Measurements from ENCODE around the gene ALDH8A1. TPM values are rescaled to one million over a fixed set of nuclear protein-coding genes. Genes with fewer than 3 reads are reported as not detected.
"Not testable (repeated sequence)": the region's sequence is repeated elsewhere in the genome, so short reads cannot be mapped to it uniquely, and the experiment has no call there.

Gene ALDH8A1
- total RNA-seq, 2 donors from 2014 or later = 1.3 to 3.4 TPM

DNA sequence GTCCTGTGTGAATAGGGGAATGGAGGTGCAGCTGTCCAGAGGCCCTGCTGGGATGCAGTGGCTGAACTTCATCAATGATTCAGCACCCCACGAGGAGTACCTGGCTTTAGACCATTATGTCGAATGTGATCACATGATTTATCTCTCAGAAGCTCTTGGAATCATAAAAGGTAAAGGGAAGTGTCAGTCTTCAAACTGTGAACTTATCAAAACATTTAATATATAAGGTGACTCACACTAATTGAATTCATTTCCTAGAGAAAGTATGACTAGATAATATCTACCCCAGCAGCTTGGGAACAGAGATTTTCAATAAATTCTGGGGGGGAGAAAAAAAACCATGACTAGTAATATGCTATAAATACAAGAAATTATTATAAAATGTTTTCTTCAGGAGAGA lies 29.5 kb downstream of the ALDH8A1 start:
- Mint-ChIP-seq H3K36me3 (ENCODE audit: low read depth) (peaks cover 6% of the 10 kb centered on the region), H3K4me3 (no peak overlapping the region), H3K27me3 (peaks cover 21% of the 10 kb centered on the region), H3K4me1 (no peaks in the 10 kb centered on the region), H3K27ac (no peak overlapping the region)
- ATAC-seq = no peak
- no peak for DNase-seq
- no peaks in the 10 kb centered on the region for H3K9me3 ChIP-seq (ENCODE audit: control insufficient read depth, low read length, poor library complexity, severe bottlenecking)

DNA sequence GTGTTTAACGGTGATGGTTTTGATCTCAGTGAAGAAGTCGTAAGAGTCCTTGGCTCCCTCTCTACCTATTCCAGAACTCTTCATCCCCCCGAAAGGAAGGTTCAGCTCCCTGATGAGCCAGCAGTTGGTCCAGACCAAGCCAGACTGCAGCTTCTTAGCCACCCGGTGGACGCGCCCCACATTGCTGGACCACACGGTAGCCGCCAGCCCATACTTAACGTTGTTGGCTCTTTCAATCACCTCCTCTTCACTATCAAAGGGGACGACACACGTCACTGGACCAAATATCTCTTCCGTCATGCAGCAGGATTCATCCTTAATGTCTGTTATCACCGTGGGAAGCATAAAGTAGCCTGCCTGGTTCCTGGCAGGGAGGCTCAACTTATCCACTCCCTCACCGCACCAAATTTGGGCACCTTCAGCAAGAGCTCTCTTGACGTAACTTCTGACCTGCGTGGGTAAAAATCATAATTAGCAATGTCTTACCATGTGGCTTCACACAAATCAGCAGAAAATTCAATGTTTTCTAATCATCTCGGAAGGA lies 31.4 kb downstream of the ALDH8A1 start:
- Mint-ChIP-seq H3K4me3 (no peak overlapping the region), H3K27me3 (peaks cover 21% of the 10 kb centered on the region), H3K36me3 (ENCODE audit: low read depth) (peaks cover 6% of the 10 kb centered on the region), H3K27ac (no peak overlapping the region), H3K4me1 (no peaks in the 10 kb centered on the region)
- DNase-seq (no peak), ATAC-seq (no peak)
- H3K9me3 ChIP-seq (ENCODE audit: control insufficient read depth, low read length, poor library complexity, severe bottlenecking) = no peaks in the 10 kb centered on the region

DNA sequence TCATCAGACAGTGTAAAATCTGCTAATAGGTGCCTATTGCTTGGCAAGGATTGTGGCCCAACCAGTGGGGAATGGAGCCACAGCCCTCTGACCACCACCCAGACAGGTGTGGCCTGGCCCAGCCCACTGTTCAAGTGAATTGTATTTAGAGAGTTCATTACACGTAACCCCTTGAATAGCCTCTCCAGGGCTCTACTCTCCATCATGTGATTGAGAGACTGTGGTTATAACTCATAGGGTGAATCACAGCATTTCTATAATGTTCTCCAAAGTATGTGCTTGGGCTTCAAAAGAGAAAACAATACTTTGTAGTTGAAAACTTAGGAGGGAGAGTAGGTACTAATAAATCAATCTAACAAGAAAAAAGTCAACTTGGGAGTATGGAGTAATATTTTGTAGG lies 38.4 kb downstream of the ALDH8A1 start:
- Mint-ChIP-seq H3K27ac (no peak overlapping the region), H3K4me1 (no peaks in the 10 kb centered on the region), H3K36me3 (ENCODE audit: low read depth) (peaks cover 3% of the 10 kb centered on the region), H3K27me3 (peaks cover 23% of the 10 kb centered on the region), H3K4me3 (no peak overlapping the region)
- DNase-seq = no peak
- no peak for ATAC-seq
- no peaks in the 10 kb centered on the region for H3K9me3 ChIP-seq (ENCODE audit: control insufficient read depth, low read length, poor library complexity, severe bottlenecking)

DNA sequence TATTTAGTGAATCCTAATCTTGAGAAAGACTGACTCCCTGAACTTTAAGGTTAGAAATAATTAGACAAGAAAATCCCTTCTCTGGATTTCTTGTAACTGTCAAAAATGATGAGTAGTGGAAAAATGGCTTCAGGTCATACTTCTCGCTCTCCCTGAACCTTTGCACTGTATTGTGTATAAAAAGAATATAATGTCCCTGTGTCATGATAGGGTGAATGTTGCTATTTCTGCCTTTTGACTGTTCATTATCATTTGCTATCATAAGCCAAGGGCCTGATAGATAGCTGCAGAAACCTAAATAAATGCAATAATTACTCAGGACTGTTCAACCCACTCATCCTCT lies 39.3 kb downstream of the ALDH8A1 start:
- Mint-ChIP-seq H3K4me1 (no peaks in the 10 kb centered on the region), H3K4me3 (no peak overlapping the region), H3K27ac (no peak overlapping the region), H3K36me3 (ENCODE audit: low read depth) (peaks cover 2% of the 10 kb centered on the region), H3K27me3 (peaks cover 13% of the 10 kb centered on the region)
- no peak for ATAC-seq
- no peaks in the 10 kb centered on the region for H3K9me3 ChIP-seq (ENCODE audit: control insufficient read depth, low read length, poor library complexity, severe bottlenecking)
- no peak for DNase-seq

DNA sequence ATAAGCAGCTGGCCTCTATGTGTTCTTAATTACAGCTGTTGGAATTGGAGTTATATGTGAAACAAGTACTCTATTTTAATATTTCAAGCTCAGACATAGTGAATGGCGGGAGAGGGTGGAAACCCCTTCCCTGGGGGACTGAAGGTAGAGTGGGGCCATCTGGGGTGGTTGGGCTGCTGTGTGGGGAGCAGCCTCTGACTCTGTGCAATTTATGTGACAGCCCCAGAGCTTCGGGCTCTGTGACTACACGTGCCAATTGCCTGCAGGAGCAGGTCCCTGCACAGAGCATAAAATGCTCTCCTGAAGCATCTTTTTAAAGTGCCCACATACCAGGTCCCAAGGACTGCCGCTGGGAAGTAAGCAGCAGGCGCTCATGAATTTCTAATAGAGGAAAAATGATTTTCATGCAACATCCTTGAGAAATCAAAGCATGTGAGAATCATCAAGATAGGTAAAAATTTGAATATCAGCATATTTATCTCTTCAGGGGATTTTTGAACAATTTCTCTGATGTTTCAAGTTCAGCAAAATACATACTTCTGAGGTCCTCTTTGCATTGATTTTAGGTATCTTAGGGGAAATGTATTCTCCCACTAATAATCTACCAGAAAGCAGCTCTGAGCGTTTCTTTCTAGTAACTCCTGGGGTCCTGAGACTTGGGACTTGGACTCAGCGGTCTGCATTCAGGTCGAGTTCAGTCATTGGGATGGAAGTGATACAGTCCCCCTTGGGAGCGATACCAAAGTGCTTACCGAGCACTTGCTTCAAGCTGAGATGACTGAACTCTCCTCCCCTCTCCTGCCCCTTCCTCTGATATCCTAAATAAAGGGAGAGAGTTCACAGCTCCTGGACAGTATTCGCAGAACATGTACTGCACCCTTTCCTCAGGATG lies 40.0 kb downstream of the ALDH8A1 start:
- Mint-ChIP-seq H3K4me3 (no peak overlapping the region), H3K36me3 (ENCODE audit: low read depth) (peaks cover 2% of the 10 kb centered on the region), H3K27me3 (peaks cover 11% of the 10 kb centered on the region), H3K27ac (no peak overlapping the region), H3K4me1 (no peaks in the 10 kb centered on the region)
- ATAC-seq (no peak), DNase-seq (no peak)
- H3K9me3 ChIP-seq (ENCODE audit: control insufficient read depth, low read length, poor library complexity, severe bottlenecking) = no peaks in the 10 kb centered on the region

DNA sequence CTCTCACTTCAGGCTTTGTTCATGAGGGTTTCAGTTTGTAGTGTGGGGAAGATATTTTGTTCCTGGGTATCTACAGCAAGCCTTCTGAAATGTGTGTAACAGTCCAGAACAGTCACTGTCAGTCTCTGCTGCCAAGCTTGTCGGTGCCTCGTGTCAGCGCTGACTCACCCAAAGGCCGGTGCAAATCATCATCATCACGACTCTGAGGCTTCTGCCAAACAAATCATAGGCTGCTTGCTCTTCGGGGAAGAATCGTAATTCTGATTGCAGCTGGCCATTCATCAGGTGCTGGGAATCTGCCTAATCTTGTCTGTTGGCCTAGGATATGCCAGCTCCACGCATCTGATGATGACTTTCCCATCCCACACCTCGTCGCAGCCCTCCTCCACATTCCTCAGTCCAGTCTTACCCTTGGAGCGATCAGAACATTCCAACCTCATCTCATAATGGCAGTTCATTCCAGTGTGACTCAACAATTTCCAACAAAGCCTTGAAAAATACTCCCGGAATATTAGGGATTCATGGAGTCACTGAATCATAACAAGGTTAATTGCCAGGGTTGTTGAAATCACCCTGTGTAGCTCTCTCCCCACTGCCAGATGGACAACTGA lies 40.9 kb downstream of the ALDH8A1 start:
- H3K9me3 ChIP-seq (ENCODE audit: control insufficient read depth, low read length, poor library complexity, severe bottlenecking) = no peaks in the 10 kb centered on the region
- Mint-ChIP-seq H3K27ac (no peak overlapping the region), H3K27me3 (peaks cover 11% of the 10 kb centered on the region), H3K4me1 (no peaks in the 10 kb centered on the region), H3K36me3 (ENCODE audit: low read depth) (peaks cover 2% of the 10 kb centered on the region), H3K4me3 (no peak overlapping the region)
- no peak for ATAC-seq
- DNase-seq = no peak

DNA sequence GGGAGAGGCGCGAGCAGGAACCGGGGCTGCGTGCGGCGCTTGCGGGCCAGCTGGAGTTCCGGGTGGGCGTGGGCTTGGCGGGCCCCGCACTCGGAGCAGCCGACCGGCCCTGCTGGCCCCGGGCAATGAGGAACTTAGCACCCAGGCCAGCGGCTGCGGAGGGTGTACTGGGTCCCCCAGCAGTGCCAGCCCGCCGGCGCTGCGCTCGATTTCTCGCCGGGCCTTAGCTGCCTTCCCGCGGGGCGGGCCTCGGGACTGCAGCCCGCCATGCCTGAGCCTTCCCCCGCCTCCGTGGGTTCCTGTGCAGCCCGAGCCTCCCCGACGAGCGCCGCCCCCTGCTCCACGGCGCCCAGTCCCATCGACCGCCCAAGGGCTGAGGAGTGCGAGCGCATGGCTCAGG lies 45.2 kb downstream of the ALDH8A1 start:
- H3K4me3 Mint-ChIP-seq; H3K36me3 Mint-ChIP-seq (ENCODE audit: low read depth); H3K4me1 Mint-ChIP-seq; DNase-seq; ATAC-seq; H3K9me3 ChIP-seq (ENCODE audit: control insufficient read depth, low read length, poor library complexity, severe bottlenecking); H3K27ac Mint-ChIP-seq: not testable (repeated sequence)
- H3K27me3 Mint-ChIP-seq = peaks cover 10% of the 10 kb centered on the region

DNA sequence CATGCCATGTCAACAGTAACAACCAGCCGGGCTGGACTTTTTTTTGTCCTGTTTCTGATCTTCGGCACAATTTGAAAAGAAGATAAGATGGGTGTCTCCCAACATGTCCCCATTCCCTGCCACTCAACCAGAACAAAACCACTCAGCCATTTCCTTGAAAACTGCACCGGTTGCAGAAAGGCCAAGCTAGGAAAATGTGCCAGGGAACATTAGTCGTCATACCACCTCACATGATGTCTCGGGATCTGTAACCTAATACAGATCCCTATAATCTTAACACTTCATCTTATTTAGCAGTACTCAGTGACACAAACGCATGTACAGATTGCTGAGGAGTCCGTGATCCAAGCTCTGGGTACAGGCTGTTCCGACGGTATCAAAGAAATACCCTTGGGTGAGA lies 46.5 kb downstream of the ALDH8A1 start:
- Mint-ChIP-seq H3K4me3 (no peak overlapping the region), H3K27me3 (no peaks in the 10 kb centered on the region), H3K27ac (no peak overlapping the region), H3K36me3 (ENCODE audit: low read depth) (no peaks in the 10 kb centered on the region), H3K4me1 (no peaks in the 10 kb centered on the region)
- no peaks in the 10 kb centered on the region for H3K9me3 ChIP-seq (ENCODE audit: control insufficient read depth, low read length, poor library complexity, severe bottlenecking)
- DNase-seq (no peak), ATAC-seq (no peak)

DNA sequence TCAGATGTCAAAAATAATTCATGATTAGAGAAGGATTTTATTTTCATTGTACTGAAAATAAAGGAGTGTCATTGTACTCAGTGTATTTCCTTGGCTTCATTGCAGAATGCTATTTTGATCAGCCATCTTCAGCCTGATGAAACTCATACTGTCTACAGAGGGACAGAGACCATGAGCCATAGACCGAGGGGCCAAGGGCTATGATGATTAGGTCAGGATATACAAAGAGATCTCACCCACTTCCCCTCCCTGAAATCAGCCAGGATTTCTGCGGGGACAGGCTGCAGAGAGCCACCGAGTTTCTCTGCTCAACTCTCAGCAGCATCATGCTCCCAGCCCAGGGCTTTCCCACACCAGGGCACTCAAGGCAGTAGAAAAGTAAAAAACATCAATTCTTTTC lies 47.0 kb downstream of the ALDH8A1 start:
- ATAC-seq = no peak
- no peak for DNase-seq
- H3K9me3 ChIP-seq (ENCODE audit: control insufficient read depth, low read length, poor library complexity, severe bottlenecking) = no peaks in the 10 kb centered on the region
- Mint-ChIP-seq H3K27ac (no peak overlapping the region), H3K4me3 (no peak overlapping the region), H3K36me3 (ENCODE audit: low read depth) (no peaks in the 10 kb centered on the region), H3K4me1 (no peaks in the 10 kb centered on the region), H3K27me3 (no peaks in the 10 kb centered on the region)

DNA sequence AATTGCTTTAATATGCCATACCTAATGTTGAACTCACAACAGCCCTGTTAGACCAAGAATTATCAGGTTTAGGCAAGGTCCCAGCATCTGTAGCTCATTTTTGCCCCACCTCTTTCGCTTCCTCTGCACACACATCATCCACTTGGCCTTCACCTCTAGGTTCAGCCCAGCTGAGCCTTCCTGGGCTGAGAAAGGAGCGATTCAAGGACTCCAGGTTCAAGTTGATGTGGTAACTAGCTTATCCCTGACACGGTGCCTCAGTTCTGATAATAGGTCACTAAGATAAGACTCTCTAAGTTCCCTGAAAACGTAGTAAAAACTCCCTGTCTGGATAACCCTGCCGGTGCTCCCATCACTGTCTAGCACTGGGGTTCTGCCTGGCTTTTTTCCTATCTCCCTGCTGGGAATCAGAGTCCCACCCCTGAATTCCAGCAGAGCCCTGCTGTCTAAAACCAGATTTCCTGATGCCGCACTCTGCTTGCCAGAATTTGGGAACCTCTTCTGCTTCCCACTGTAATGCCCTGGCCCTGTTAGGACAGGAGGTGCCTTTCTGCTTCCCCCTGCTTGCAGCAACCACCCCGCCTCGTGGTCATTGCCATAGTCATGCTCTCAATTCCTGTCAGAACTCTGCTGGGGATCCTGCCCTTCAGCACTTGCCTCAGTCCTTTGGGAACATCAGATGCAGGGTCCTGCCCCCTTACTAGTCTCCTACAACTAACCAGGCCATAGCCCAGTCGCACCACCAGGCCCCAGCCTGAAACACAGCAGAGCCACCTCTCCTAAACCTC lies 47.6 kb downstream of the ALDH8A1 start:
- H3K4me1 Mint-ChIP-seq = no peaks in the 10 kb centered on the region
- no peak for ATAC-seq
- H3K4me3 Mint-ChIP-seq = no peak overlapping the region
- no peaks in the 10 kb centered on the region for H3K9me3 ChIP-seq (ENCODE audit: control insufficient read depth, low read length, poor library complexity, severe bottlenecking)
- no peak for DNase-seq
- no peak overlapping the region for H3K27ac Mint-ChIP-seq
- no peaks in the 10 kb centered on the region for H3K27me3 Mint-ChIP-seq
- no peaks in the 10 kb centered on the region for H3K36me3 Mint-ChIP-seq (ENCODE audit: low read depth)

DNA sequence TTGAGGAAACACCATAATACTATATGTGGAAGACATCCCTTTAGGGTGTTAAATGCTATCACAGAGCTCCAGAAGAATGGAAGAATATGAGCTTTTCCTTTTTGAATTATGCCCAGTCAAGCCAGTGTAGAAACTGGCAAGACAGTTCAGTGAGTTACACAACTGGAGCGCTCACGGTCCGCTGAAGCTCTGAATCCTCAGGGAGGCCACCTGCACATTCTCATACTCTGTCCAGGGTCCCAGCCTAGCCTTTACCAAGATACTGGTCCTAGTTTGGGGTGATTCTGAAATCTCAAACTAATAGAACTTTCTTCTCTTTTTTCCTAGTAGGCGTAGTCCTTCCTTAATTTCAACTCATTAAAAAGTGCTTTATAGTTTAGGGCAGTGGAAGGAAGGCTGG lies 51.3 kb downstream of the ALDH8A1 start:
- Mint-ChIP-seq H3K36me3 (ENCODE audit: low read depth) (no peaks in the 10 kb centered on the region), H3K4me1 (no peaks in the 10 kb centered on the region), H3K4me3 (no peak overlapping the region), H3K27ac (no peak overlapping the region), H3K27me3 (peaks cover 16% of the 10 kb centered on the region)
- no peaks in the 10 kb centered on the region for H3K9me3 ChIP-seq (ENCODE audit: control insufficient read depth, low read length, poor library complexity, severe bottlenecking)
- no peak for DNase-seq
- no peak for ATAC-seq

DNA sequence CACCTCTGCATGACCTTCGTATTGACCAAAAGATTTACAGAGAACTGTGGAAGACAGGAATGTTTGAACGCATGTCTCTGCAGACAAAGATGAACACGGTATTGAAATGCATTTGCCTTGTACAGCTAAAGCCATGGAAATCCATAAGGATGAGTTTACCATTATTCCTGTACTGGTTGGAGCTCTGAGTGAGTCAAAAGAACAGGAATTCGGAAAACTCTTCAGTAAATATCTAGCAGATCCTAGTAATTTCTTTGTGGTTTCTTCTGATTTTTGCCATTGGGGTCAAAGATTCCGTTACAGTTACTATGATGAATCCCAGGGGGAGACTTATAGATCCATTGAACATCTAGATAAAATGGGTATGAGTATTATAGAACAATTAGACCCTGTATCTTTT lies 51.7 kb downstream of the ALDH8A1 start:
- ATAC-seq; H3K27ac Mint-ChIP-seq; H3K4me3 Mint-ChIP-seq; H3K36me3 Mint-ChIP-seq (ENCODE audit: low read depth); DNase-seq; H3K9me3 ChIP-seq (ENCODE audit: control insufficient read depth, low read length, poor library complexity, severe bottlenecking); H3K4me1 Mint-ChIP-seq: not testable (repeated sequence)
- peaks cover 19% of the 10 kb centered on the region for H3K27me3 Mint-ChIP-seq

DNA sequence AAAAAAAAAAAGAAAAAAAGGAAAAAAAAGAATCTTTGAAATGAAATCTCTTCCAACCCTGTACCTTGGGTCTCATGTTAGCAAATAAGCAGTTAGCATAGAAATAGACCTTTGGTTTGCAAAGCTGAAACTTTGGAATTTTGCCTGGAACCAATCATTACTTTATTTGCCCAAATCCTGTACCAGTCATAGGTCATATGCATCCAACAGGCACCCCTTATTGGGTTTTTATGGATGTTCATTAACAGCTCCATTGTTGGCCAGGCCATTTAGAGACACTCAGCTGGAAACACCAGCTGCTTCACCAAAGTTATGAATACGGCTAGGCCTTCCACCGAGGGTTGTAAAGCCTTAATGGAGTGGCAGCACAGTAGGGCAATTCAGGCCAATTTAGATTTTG lies 53.0 kb downstream of the ALDH8A1 start:
- no peak for ATAC-seq
- no peaks in the 10 kb centered on the region for H3K4me1 Mint-ChIP-seq
- no peaks in the 10 kb centered on the region for H3K36me3 Mint-ChIP-seq (ENCODE audit: low read depth)
- peaks cover 19% of the 10 kb centered on the region for H3K27me3 Mint-ChIP-seq
- no peak overlapping the region for H3K27ac Mint-ChIP-seq
- no peaks in the 10 kb centered on the region for H3K9me3 ChIP-seq (ENCODE audit: control insufficient read depth, low read length, poor library complexity, severe bottlenecking)
- DNase-seq = no peak
- H3K4me3 Mint-ChIP-seq = no peak overlapping the region

Data from T-helper 17 cell (primary cell).